Subcutaneous abdominal adipose tissue (tissue), 5 donors: ENCODE results near the gene MLLT1.

Experiments used
- H3K27ac ChIP-seq: one replicate; pipeline ENCODE4 v1.7.0; 2013; ENCODE audit warnings: low read depth, mild to moderate bottlenecking, inconsistent platforms, low read length, moderate library complexity
- H3K27me3 ChIP-seq, 5 donors: one replicate each; pipeline ENCODE4 v1.7.0; 2013; ENCODE audit warnings: low read length in 5 of 5, inconsistent platforms in 1 of 5; ENCODE audit not compliant: control insufficient read depth in 5 of 5, insufficient read depth in 4 of 5
- H3K36me3 ChIP-seq, 5 donors: one replicate each; pipeline ENCODE4 v1.7.0; 2013; ENCODE audit warnings: low read length in 5 of 5; ENCODE audit not compliant: control insufficient read depth in 5 of 5, insufficient read depth in 5 of 5
- H3K4me1 ChIP-seq, 5 donors: one replicate each; pipeline ENCODE4 v1.7.0; 2013; ENCODE audit warnings: low read length in 5 of 5, mild to moderate bottlenecking in 3 of 5, moderate library complexity in 1 of 5; ENCODE audit not compliant: control insufficient read depth in 5 of 5, insufficient read depth in 5 of 5
- H3K4me3 ChIP-seq, 5 donors: one replicate each; pipeline ENCODE4 v1.7.0; 2013; ENCODE audit warnings: low read length in 5 of 5, low read depth in 1 of 5
- H3K9ac ChIP-seq, 5 donors: one replicate each; pipeline ENCODE4 v1.7.0; 2013; ENCODE audit warnings: low read length in 5 of 5, mild to moderate bottlenecking in 4 of 5, moderate library complexity in 3 of 5
- H3K9me3 ChIP-seq, 5 donors: one replicate each; pipeline ENCODE4 v1.7.0; 2013; ENCODE audit warnings: low read length in 5 of 5; ENCODE audit not compliant: control insufficient read depth in 5 of 5
- donor health status: healthy.
- donor health status: healthy.
- donor health status: healthy.
- donor health status: healthy.
- donor health status: healthy.

Gene MLLT1

GRCh38 chr19:6238643-6239281 is 41.0 kb downstream of the MLLT1 start:
- H3K4me1 ChIP-seq = peaks cover 15 to 82% (median 55%) of the 10 kb centered on the region in 5 donors
- H3K4me3 ChIP-seq = peak overlapping the region in 2 of 5 donors; percentile 7 to 27

GRCh38 chr19:6238256-6238642 is 41.5 kb downstream of the MLLT1 start:
- H3K27me3 ChIP-seq = no peaks in the 10 kb centered on the region
- H3K9me3 ChIP-seq = no peaks in the 10 kb centered on the region
- H3K36me3 ChIP-seq = no peaks in the 10 kb centered on the region
- peak overlapping the region in 3 of 5 donors; percentile 40 to 80 (median 57) for H3K9ac ChIP-seq
- peak overlapping the region; percentile 46 for H3K27ac ChIP-seq
- H3K4me3 ChIP-seq = no peak overlapping the region
- H3K4me1 ChIP-seq = peaks cover 14 to 83% (median 56%) of the 10 kb centered on the region in 5 donors

More at GRCh38 chr19:6238643-6239281, 41.0 kb downstream of the MLLT1 start:
- H3K36me3 ChIP-seq = no peaks in the 10 kb centered on the region
- no peaks in the 10 kb centered on the region for H3K9me3 ChIP-seq
- H3K27me3 ChIP-seq = no peaks in the 10 kb centered on the region
- peak overlapping the region; percentile 7 to 80 (median 57) for H3K9ac ChIP-seq
- peak overlapping the region; percentile 46 for H3K27ac ChIP-seq

- H3K4me1 ChIP-seq = peaks cover 19 to 80% (median 63%) of the 10 kb centered on the region in 5 donors
- no peak overlapping the region for H3K9ac ChIP-seq
Observed at GRCh38 chr19:6236310-6237291, 43.2 kb downstream of the MLLT1 start.

GRCh38 chr19:6235031-6235951 is 44.5 kb downstream of the MLLT1 start:
- no peaks in the 10 kb centered on the region for H3K9me3 ChIP-seq
- H3K4me3 ChIP-seq = no peak overlapping the region
- H3K9ac ChIP-seq = no peak overlapping the region
- peaks cover 19 to 73% (median 63%) of the 10 kb centered on the region in 5 donors for H3K4me1 ChIP-seq
- H3K27ac ChIP-seq = no peak overlapping the region
- H3K27me3 ChIP-seq = no peaks in the 10 kb centered on the region
- peaks cover 0 to 4% (median under 1%) of the 10 kb centered on the region in 5 donors for H3K36me3 ChIP-seq

More at GRCh38 chr19:6236310-6237291, 43.2 kb downstream of the MLLT1 start:
- no peaks in the 10 kb centered on the region for H3K9me3 ChIP-seq
- no peaks in the 10 kb centered on the region for H3K27me3 ChIP-seq
- H3K27ac ChIP-seq = no peak overlapping the region
- no peak overlapping the region for H3K4me3 ChIP-seq
- no peaks in the 10 kb centered on the region for H3K36me3 ChIP-seq

- Histone ChIP-seq H3K36me3 (peaks cover 0 to 11% (median 8%) of the 10 kb centered on the region in 5 donors), H3K9me3 (no peaks in the 10 kb centered on the region), H3K4me1 (peaks cover 19 to 67% (median 61%) of the 10 kb centered on the region in 5 donors), H3K4me3 (no peak overlapping the region), H3K27ac (peak overlapping the region; percentile 24), H3K27me3 (no peaks in the 10 kb centered on the region), H3K9ac (no peak overlapping the region)
Observed at GRCh38 chr19:6234527-6234926, 45.2 kb downstream of the MLLT1 start.

GRCh38 chr19:6233827-6234511 is 45.8 kb downstream of the MLLT1 start:
- H3K4me3 ChIP-seq = peak overlapping the region in 2 of 5 donors; percentile 17 to 20
- H3K27me3 ChIP-seq = no peaks in the 10 kb centered on the region
- H3K27ac ChIP-seq = peak overlapping the region; percentile 24
- peaks cover 15 to 61% (median 55%) of the 10 kb centered on the region in 5 donors for H3K4me1 ChIP-seq
- no peaks in the 10 kb centered on the region for H3K9me3 ChIP-seq
- H3K36me3 ChIP-seq = peaks cover 0 to 17% (median 12%) of the 10 kb centered on the region in 5 donors
- H3K9ac ChIP-seq = peak overlapping the region in 1 of 5 donors; percentile 47

GRCh38 chr19:6233056-6233826 is 46.5 kb downstream of the MLLT1 start:
- Histone ChIP-seq H3K27me3 (no peaks in the 10 kb centered on the region), H3K36me3 (peaks cover 0 to 18% (median 12%) of the 10 kb centered on the region in 5 donors), H3K4me1 (peaks cover 15 to 54% (median 48%) of the 10 kb centered on the region in 5 donors), H3K27ac (peak overlapping the region; percentile 24), H3K4me3 (peak overlapping the region in 2 of 5 donors; percentile 17 to 20), H3K9ac (peak overlapping the region in 1 of 5 donors; percentile 47), H3K9me3 (no peaks in the 10 kb centered on the region)

- Histone ChIP-seq H3K9ac (peak overlapping the region in 1 of 5 donors; percentile 47), H3K36me3 (peaks cover 0 to 18% (median 12%) of the 10 kb centered on the region in 5 donors), H3K4me3 (peak overlapping the region in 1 of 5 donors; percentile 3), H3K4me1 (peaks cover 12 to 48% (median 42%) of the 10 kb centered on the region in 5 donors), H3K27me3 (no peaks in the 10 kb centered on the region), H3K9me3 (no peaks in the 10 kb centered on the region), H3K27ac (no peak overlapping the region)
Observed at GRCh38 chr19:6232601-6233055, 47.1 kb downstream of the MLLT1 start.
